GM21381 (cell line): ENCODE data around the gene MGAT5.

Experiments
- ATAC-seq: cut with Tn5 transposase; IDR thresholded peaks from one replicate; pipeline ENCODE4 v1.9.1; 2021; ENCODE audit warnings: mild to moderate bottlenecking, moderate library complexity; ENCODE audit not compliant: unreplicated experiment

MGAT5 gene

GRCh38 chr2:134391751-134392160, 137.9 kb downstream of the MGAT5 start:
- ATAC-seq = peak; percentile 82

- ATAC-seq = no peak
Observed at GRCh38 chr2:134392442-134393074, 138.7 kb downstream of the MGAT5 start.

- ATAC-seq = no peak
Observed at GRCh38 chr2:134393075-134393461, 139.2 kb downstream of the MGAT5 start.

GRCh38 chr2:134395779-134396178, 141.9 kb downstream of the MGAT5 start:
- ATAC-seq = no peak

GRCh38 chr2:134396493-134396892, 142.6 kb downstream of the MGAT5 start:
- no peak for ATAC-seq

GRCh38 chr2:134397146-134397896, 143.4 kb downstream of the MGAT5 start:
- ATAC-seq = no peak

- ATAC-seq = no peak
Observed at GRCh38 chr2:134398300-134398699, 144.4 kb downstream of the MGAT5 start.

GRCh38 chr2:134399096-134399495, 145.2 kb downstream of the MGAT5 start:
- no peak for ATAC-seq

- no peak for ATAC-seq
Observed at GRCh38 chr2:134401081-134401497, 147.2 kb downstream of the MGAT5 start.

GRCh38 chr2:134401789-134402188, 147.9 kb downstream of the MGAT5 start:
- no peak for ATAC-seq

- no peak for ATAC-seq
Observed at GRCh38 chr2:134402410-134402809, 148.5 kb downstream of the MGAT5 start.

- no peak for ATAC-seq
Observed at GRCh38 chr2:134405611-134406081, 151.8 kb downstream of the MGAT5 start.

- no peak for ATAC-seq
Observed at GRCh38 chr2:134406311-134406710, 152.4 kb downstream of the MGAT5 start.

- ATAC-seq = no peak
Observed at GRCh38 chr2:134406736-134407135, 152.9 kb downstream of the MGAT5 start.

GRCh38 chr2:134407154-134407890, 153.4 kb downstream of the MGAT5 start:
- ATAC-seq = no peak

GRCh38 chr2:134408386-134408785, 154.5 kb downstream of the MGAT5 start:
- no peak for ATAC-seq

- no peak for ATAC-seq
Observed at GRCh38 chr2:134408791-134409190, 154.9 kb downstream of the MGAT5 start.

- ATAC-seq = no peak
Observed at GRCh38 chr2:134410006-134410405, 156.1 kb downstream of the MGAT5 start.

- ATAC-seq = no peak
Observed at GRCh38 chr2:134410831-134411231, 157.0 kb downstream of the MGAT5 start.

GRCh38 chr2:134411279-134411827, 157.5 kb downstream of the MGAT5 start:
- no peak for ATAC-seq
